Astrocyte (in vitro differentiated cells and primary cell): ENCODE data around the gene TCEANC2.

Experiments used
- CTCF ChIP-seq: IDR thresholded peaks from 2 replicates; pipeline ENCODE4 v1.5.1; 2011; ENCODE audit warnings: low read depth, mild to moderate bottlenecking, inconsistent platforms, low read length, moderate library complexity; ENCODE audit not compliant: insufficient read depth
- EZH2 ChIP-seq: IDR thresholded peaks from 2 replicates; pipeline ENCODE4 v1.6.1; 2012; ENCODE audit warnings: mild to moderate bottlenecking, low read length, inconsistent platforms; ENCODE audit not compliant: insufficient read depth

- no peak for TF ChIP-seq CTCF
- no peak for TF ChIP-seq EZH2
These were observed 41.9 kb upstream of the TCEANC2 start for GRCh38 chr1:54011316-54012007.
